Subcutaneous abdominal adipose tissue (tissue), 5 donors: ENCODE measurements around the gene CDC14C.

Experiments
- H3K27ac ChIP-seq: one replicate; pipeline ENCODE4 v1.7.0; 2013; ENCODE audit warnings: low read depth, mild to moderate bottlenecking, inconsistent platforms, low read length, moderate library complexity
- H3K27me3 ChIP-seq, 5 donors: one replicate each; pipeline ENCODE4 v1.7.0; 2013; ENCODE audit warnings: low read length in 5 of 5, inconsistent platforms in 1 of 5; ENCODE audit not compliant: control insufficient read depth in 5 of 5, insufficient read depth in 4 of 5
- H3K36me3 ChIP-seq, 5 donors: one replicate each; pipeline ENCODE4 v1.7.0; 2013; ENCODE audit warnings: low read length in 5 of 5; ENCODE audit not compliant: control insufficient read depth in 5 of 5, insufficient read depth in 5 of 5
- H3K4me1 ChIP-seq, 5 donors: one replicate each; pipeline ENCODE4 v1.7.0; 2013; ENCODE audit warnings: low read length in 5 of 5, mild to moderate bottlenecking in 3 of 5, moderate library complexity in 1 of 5; ENCODE audit not compliant: control insufficient read depth in 5 of 5, insufficient read depth in 5 of 5
- H3K4me3 ChIP-seq, 5 donors: one replicate each; pipeline ENCODE4 v1.7.0; 2013; ENCODE audit warnings: low read length in 5 of 5, low read depth in 1 of 5
- H3K9ac ChIP-seq, 5 donors: one replicate each; pipeline ENCODE4 v1.7.0; 2013; ENCODE audit warnings: low read length in 5 of 5, mild to moderate bottlenecking in 4 of 5, moderate library complexity in 3 of 5
- H3K9me3 ChIP-seq, 5 donors: one replicate each; pipeline ENCODE4 v1.7.0; 2013; ENCODE audit warnings: low read length in 5 of 5; ENCODE audit not compliant: control insufficient read depth in 5 of 5
- donor health status: healthy.
- donor health status: healthy.
- donor health status: healthy.
- donor health status: healthy.
- donor health status: healthy.

Gene CDC14C

GRCh38 chr7:48964074-48964473, 39.7 kb downstream of the CDC14C start:
- Histone ChIP-seq H3K9ac (no peak overlapping the region), H3K27ac (no peak overlapping the region), H3K4me3 (no peak overlapping the region), H3K36me3 (no peaks in the 10 kb centered on the region), H3K27me3 (no peaks in the 10 kb centered on the region), H3K9me3 (no peaks in the 10 kb centered on the region), H3K4me1 (peaks cover 0 to 3% (median 0%) of the 10 kb centered on the region in 5 donors)

GRCh38 chr7:48971173-48971572, 46.8 kb downstream of the CDC14C start:
- Histone ChIP-seq H3K27ac (no peak overlapping the region), H3K9ac (no peak overlapping the region), H3K4me1 (no peaks in the 10 kb centered on the region), H3K4me3 (no peak overlapping the region), H3K9me3 (peaks cover 0 to 4% (median 0%) of the 10 kb centered on the region in 5 donors), H3K36me3 (no peaks in the 10 kb centered on the region), H3K27me3 (no peaks in the 10 kb centered on the region)

GRCh38 chr7:48976253-48976652, 51.9 kb downstream of the CDC14C start:
- Histone ChIP-seq H3K4me3 (no peak overlapping the region), H3K9me3 (no peaks in the 10 kb centered on the region), H3K27ac (no peak overlapping the region), H3K4me1 (no peaks in the 10 kb centered on the region), H3K27me3 (no peaks in the 10 kb centered on the region), H3K9ac (no peak overlapping the region), H3K36me3 (no peaks in the 10 kb centered on the region)

GRCh38 chr7:48976850-48977249, 52.5 kb downstream of the CDC14C start:
- Histone ChIP-seq H3K4me1 (no peaks in the 10 kb centered on the region), H3K27ac (no peak overlapping the region), H3K36me3 (no peaks in the 10 kb centered on the region), H3K27me3 (no peaks in the 10 kb centered on the region), H3K9ac (no peak overlapping the region), H3K4me3 (no peak overlapping the region), H3K9me3 (no peaks in the 10 kb centered on the region)
